Neural cell (in vitro differentiated cells): ENCODE measurements around the gene HOXB4. TPM values are rescaled to one million over a fixed set of nuclear protein-coding genes. Genes with fewer than 3 reads are reported as not detected.

ENCODE experiments used
- H2AFZ ChIP-seq: fragments of 200-600, 300-800 bp; sonication (generic), shearing (Covaris generic); 2 replicates; pipeline ENCODE4 v1.6.0; 2014; ENCODE audit warnings: low read depth, mild to moderate bottlenecking, antibody characterized with exemption, low read length, moderate library complexity
- H3F3A ChIP-seq: fragments of 200-600 bp; shearing (Covaris generic); 2 replicates; pipeline ENCODE4 v1.6.1; 2016; ENCODE audit warnings: mild to moderate bottlenecking, moderate library complexity, mixed read lengths, antibody characterized with exemption, low read length; ENCODE audit not compliant: insufficient read depth, poor library complexity, severe bottlenecking
- H3K27ac ChIP-seq: fragments of 200-600, 300-800 bp; sonication (generic), shearing (Covaris generic); 2 replicates; pipeline ENCODE4 v1.5.1; 2014; ENCODE audit warnings: mild to moderate bottlenecking, low read length, moderate library complexity
- H3K27me3 ChIP-seq: fragments of 300-800, 200-600 bp; sonication (generic), shearing (Covaris generic); 2 replicates; pipeline ENCODE4 v1.6.0; 2014; ENCODE audit warnings: mild to moderate bottlenecking, low read depth, low read length, moderate library complexity; ENCODE audit not compliant: insufficient read depth
- H3K36me3 ChIP-seq: fragments of 300-800, 200-600 bp; sonication (generic), shearing (Covaris generic); 2 replicates; pipeline ENCODE4 v1.5.1; 2014; ENCODE audit warnings: mild to moderate bottlenecking, antibody characterized with exemption, low read length, moderate library complexity; ENCODE audit not compliant: insufficient read depth
- H3K4me2 ChIP-seq: fragments of 300-800, 200-600 bp; sonication (generic), shearing (Covaris generic); 2 replicates; pipeline ENCODE4 v1.6.0; 2014; ENCODE audit warnings: mild to moderate bottlenecking, low read length
- H3K4me3 ChIP-seq: fragments of 300-800, 200-600 bp; sonication (generic), shearing (Covaris generic); 2 replicates; pipeline ENCODE4 v1.5.1; 2014; ENCODE audit warnings: mild to moderate bottlenecking, low read length, moderate library complexity
- H3K79me2 ChIP-seq: fragments of 200-600 bp; shearing (Covaris generic); replicated peaks from 2 replicates; pipeline ENCODE4 v1.6.0; 2014; ENCODE audit warnings: mild to moderate bottlenecking, low read length, moderate library complexity; ENCODE audit not compliant: insufficient read depth
- H3K9ac ChIP-seq: fragments of 300-800, 200-600 bp; sonication (generic), shearing (Covaris generic); 2 replicates; pipeline ENCODE4 v1.6.1; 2016; ENCODE audit warnings: mild to moderate bottlenecking, low read length, mixed read lengths
- H3K9me2 ChIP-seq: fragments of 200-600 bp; shearing (Covaris generic); 2 replicates; pipeline ENCODE4 v1.6.1; 2016; ENCODE audit warnings: mild to moderate bottlenecking, low read length, mixed read lengths; ENCODE audit not compliant: insufficient read depth
- H3K9me3 ChIP-seq: fragments of 200-600, 300-800 bp; sonication (generic), shearing (Covaris generic); 2 replicates; pipeline ENCODE4 v1.6.1; 2016; ENCODE audit warnings: mild to moderate bottlenecking, mixed run types, low read length, moderate library complexity, mixed read lengths
- H4K20me1 ChIP-seq: fragments of 200-600 bp; shearing (Covaris generic); 2 replicates; pipeline ENCODE4 v1.6.1; 2016; ENCODE audit warnings: mild to moderate bottlenecking, mixed run types; ENCODE audit not compliant: insufficient read depth
- CTCF ChIP-seq: fragments of 450-650 bp; IDR thresholded peaks from 2 replicates; pipeline ENCODE4 v1.5.1; 2014; ENCODE audit warnings: antibody characterized with exemption, mild to moderate bottlenecking, moderate library complexity; ENCODE audit not compliant: poor library complexity, severe bottlenecking
- EP300 ChIP-seq: fragments of 450-650 bp; conservative IDR thresholded peaks from 2 replicates; pipeline ENCODE4 v1.6.1; 2014; ENCODE audit warnings: antibody characterized with exemption, mild to moderate bottlenecking, moderate library complexity; ENCODE audit not compliant: poor library complexity, severe bottlenecking
- EZH2 ChIP-seq: fragments of 200-600, 300-800 bp; shearing (Covaris generic), sonication (generic); IDR thresholded peaks from 2 replicates; pipeline ENCODE4 v1.6.1; 2014; ENCODE audit warnings: antibody characterized with exemption, low read length, borderline replicate concordance, mild to moderate bottlenecking; ENCODE audit not compliant: insufficient read depth, poor library complexity, severe bottlenecking
- MXI1 ChIP-seq: fragments of 450-650 bp; conservative IDR thresholded peaks from 2 replicates; pipeline ENCODE4 v1.6.1; 2014; ENCODE audit warnings: antibody characterized with exemption, mild to moderate bottlenecking; ENCODE audit not compliant: poor library complexity, severe bottlenecking
- POLR2AphosphoS5 ChIP-seq: IDR thresholded peaks from 2 replicates; pipeline ENCODE4 v1.6.1; 2012
- RAD21 ChIP-seq: fragments of 450-650 bp; conservative IDR thresholded peaks from 2 replicates; pipeline ENCODE4 v1.6.1; 2014; ENCODE audit warnings: antibody characterized with exemption, mild to moderate bottlenecking, moderate library complexity
- REST ChIP-seq: IDR thresholded peaks from 2 replicates; pipeline ENCODE4 v1.6.1; 2012; ENCODE audit warnings: borderline replicate concordance
- SMC3 ChIP-seq: fragments of 450-650 bp; conservative IDR thresholded peaks from 2 replicates; pipeline ENCODE4 v1.6.1; 2014; ENCODE audit warnings: antibody characterized with exemption, mild to moderate bottlenecking, moderate library complexity; ENCODE audit not compliant: poor library complexity
- TAF1 ChIP-seq: IDR thresholded peaks from 2 replicates; pipeline ENCODE4 v1.6.1; 2012; ENCODE audit warnings: low read depth
- polyA plus RNA-seq: library from polyadenylated mRNA; depleted of rRNA; stranded (reverse); fragments of >200 nt; gene quantifications from 2 replicates; pipeline ENCODE4 v1.2.3, GENCODE V29; 2014

Gene HOXB4
- polyA plus RNA-seq, 1 donor from 2014 or later, result not detected

GRCh38 chr17:48595278-48595999 is 17.3 kb upstream of the HOXB4 start:
- Histone ChIP-seq H3K4me2 (no peak overlapping the region), H3K79me2 (no peaks in the 10 kb centered on the region), H3K9ac (no peak overlapping the region), H3F3A (no peaks in the 10 kb centered on the region), H4K20me1 (no peaks in the 10 kb centered on the region), H3K36me3 (no peaks in the 10 kb centered on the region), H2AFZ (no peak overlapping the region), H3K9me3 (peaks cover 3% of the 10 kb centered on the region), H3K9me2 (no peaks in the 10 kb centered on the region), H3K27ac (no peak overlapping the region), H3K4me3 (no peak overlapping the region), H3K27me3 (peaks cover 100% of the 10 kb centered on the region)
- no peak for TF ChIP-seq SMC3
- TF ChIP-seq RAD21, result no peak
- no peak for TF ChIP-seq EZH2
- no peak for TF ChIP-seq REST
- no peak for TF ChIP-seq CTCF
- TF ChIP-seq EP300, result no peak

GRCh38 chr17:48594538-48595277 is 16.6 kb upstream of the HOXB4 start:
- no peak overlapping the region for H3K27ac ChIP-seq
- H3K27me3 ChIP-seq, result peaks cover 100% of the 10 kb centered on the region
- H3K9me3 ChIP-seq, result peaks cover 3% of the 10 kb centered on the region
- H3K79me2 ChIP-seq, result no peaks in the 10 kb centered on the region
- TF ChIP-seq CTCF (no peak), MXI1 (no peak), REST (no peak), SMC3 (no peak), POLR2AphosphoS5 (no peak), TAF1 (no peak), EP300 (no peak), EZH2 (no peak), RAD21 (no peak)
- H3K4me2 ChIP-seq, result no peak overlapping the region
- H3K36me3 ChIP-seq, result no peaks in the 10 kb centered on the region
- H3K9me2 ChIP-seq, result no peaks in the 10 kb centered on the region
- H2AFZ ChIP-seq, result no peak overlapping the region
- H3K9ac ChIP-seq, result no peak overlapping the region
- H4K20me1 ChIP-seq, result no peaks in the 10 kb centered on the region
- no peaks in the 10 kb centered on the region for H3F3A ChIP-seq
- no peak overlapping the region for H3K4me3 ChIP-seq
